ENCODE data around the gene PLA2G2E.

PLA2G2E gene

GRCh38 chr1:19923137-19923952 is at the start of gene PLA2G2E:
TSS of gene PLA2G2E (minus strand) at chr1:19923617. CDS start at chr1:19923559, 58 bp downstream.
- no peak for DNase-seq (ENCODE audit: low spot score)

- DNase-seq (ENCODE audit: low spot score), result no peak
These were observed 48.2 kb upstream of the PLA2G2E start for GRCh38 chr1:19971664-19972063.

- DNase-seq (ENCODE audit: low spot score), result no peak
These were observed 46.7 kb upstream of the PLA2G2E start for GRCh38 chr1:19969898-19970660.

GRCh38 chr1:19967808-19968207 is 44.4 kb upstream of the PLA2G2E start:
- no peak for DNase-seq (ENCODE audit: low spot score)

- no peak for DNase-seq (ENCODE audit: low spot score)
These were observed 41.1 kb upstream of the PLA2G2E start for GRCh38 chr1:19964542-19964941.

- DNase-seq (ENCODE audit: low spot score), result no peak
These were observed 40.2 kb upstream of the PLA2G2E start for GRCh38 chr1:19963636-19964035.

- DNase-seq (ENCODE audit: low spot score), result no peak
These were observed 37.2 kb upstream of the PLA2G2E start for GRCh38 chr1:19960591-19960990.

GRCh38 chr1:19957779-19958178 is 34.4 kb upstream of the PLA2G2E start:
- no peak for DNase-seq (ENCODE audit: low spot score)

- no peak for DNase-seq (ENCODE audit: low spot score)
These were observed 32.2 kb upstream of the PLA2G2E start for GRCh38 chr1:19955534-19956170.

- DNase-seq (ENCODE audit: low spot score), result no peak
These were observed 30.6 kb upstream of the PLA2G2E start for GRCh38 chr1:19954059-19954458.

- peak; percentile 59 for DNase-seq (ENCODE audit: low spot score)
These were observed 25.6 kb upstream of the PLA2G2E start for GRCh38 chr1:19949016-19949415.

GRCh38 chr1:19946971-19947370 is 23.6 kb upstream of the PLA2G2E start:
- DNase-seq (ENCODE audit: low spot score), result no peak

- DNase-seq (ENCODE audit: low spot score), result no peak
These were observed 22.9 kb upstream of the PLA2G2E start for GRCh38 chr1:19946331-19946751.

GRCh38 chr1:19945914-19946313 is 22.5 kb upstream of the PLA2G2E start:
- no peak for DNase-seq (ENCODE audit: low spot score)

GRCh38 chr1:19942657-19943056 is 19.2 kb upstream of the PLA2G2E start:
- DNase-seq (ENCODE audit: low spot score), result no peak

- DNase-seq (ENCODE audit: low spot score), result no peak
These were observed 18.7 kb upstream of the PLA2G2E start for GRCh38 chr1:19942088-19942487.

- DNase-seq (ENCODE audit: low spot score), result no peak
These were observed 17.8 kb upstream of the PLA2G2E start for GRCh38 chr1:19941206-19941568.

GRCh38 chr1:19940486-19941205 is 17.2 kb upstream of the PLA2G2E start:
- DNase-seq (ENCODE audit: low spot score), result no peak

- no peak for DNase-seq (ENCODE audit: low spot score)
These were observed 15.1 kb upstream of the PLA2G2E start for GRCh38 chr1:19938472-19938871.

- no peak for DNase-seq (ENCODE audit: low spot score)
These were observed 12.8 kb upstream of the PLA2G2E start for GRCh38 chr1:19936061-19936750.

GRCh38 chr1:19934336-19934735 is 10.9 kb upstream of the PLA2G2E start:
- no peak for DNase-seq (ENCODE audit: low spot score)

GRCh38 chr1:19932866-19933265 is 9.4 kb upstream of the PLA2G2E start:
- no peak for DNase-seq (ENCODE audit: low spot score)

Data from COLO829 (cell line).